Measurements from ENCODE around the gene ZDHHC19. TPM values are rescaled to one million over a fixed set of nuclear protein-coding genes. Genes with fewer than 3 reads are reported as not detected.

Gene ZDHHC19
- total and polyA plus RNA-seq, 5 donors from 2014 or later, result not detected

DNA sequence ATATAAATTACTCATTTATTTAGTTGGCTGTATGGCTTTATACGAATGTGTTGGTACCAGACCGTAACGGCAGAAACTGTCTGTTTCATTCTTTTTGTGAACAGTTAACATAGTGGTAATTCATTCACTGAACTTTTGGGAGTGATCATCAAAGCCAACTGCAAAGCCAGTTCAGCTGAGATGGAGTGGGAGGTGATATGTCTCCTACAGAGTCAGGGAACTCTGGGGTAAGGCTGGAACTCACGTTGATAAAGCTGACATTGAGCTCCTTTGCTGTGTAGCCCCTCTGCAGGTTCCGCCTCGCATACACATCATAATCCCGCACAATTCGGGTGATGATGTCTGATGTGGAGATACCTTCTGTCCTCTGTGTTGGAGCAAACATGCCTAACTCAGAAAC lies 30.5 kb upstream of the ZDHHC19 start:
- Histone ChIP-seq H3K27ac (ENCODE audit: insufficient read depth, low read length, poor library complexity, severe bottlenecking) (no peak overlapping the region), H3K9me3 (ENCODE audit: control insufficient read depth in 2 of 2, low read length in 2 of 2) (no peaks in the 10 kb centered on the region), H3K36me3 (ENCODE audit: control insufficient read depth, insufficient read depth, low read length) (peaks cover 71% of the 10 kb centered on the region), H3K4me1 (ENCODE audit: control insufficient read depth, insufficient read depth, low read length, poor library complexity, severe bottlenecking) (no peaks in the 10 kb centered on the region), H3K4me3 (ENCODE audit: low read depth, low read length) (no peak overlapping the region), H3K27me3 (ENCODE audit: control insufficient read depth, insufficient read depth, low read length) (no peaks in the 10 kb centered on the region)
- no peak for DNase-seq
- peaks cover 49% of the 10 kb centered on the region for H3K36me3 Mint-ChIP-seq
- ATAC-seq (ENCODE audit: low read depth in 2 of 2), result no peak
- H3K27ac Mint-ChIP-seq, result no peak overlapping the region
- H3K9me3 Mint-ChIP-seq, result peaks cover 0 to 3% (median 0%) of the 10 kb centered on the region in 7 donors
- no peak overlapping the region for H3K4me3 Mint-ChIP-seq
- H3K27me3 Mint-ChIP-seq, result no peaks in the 10 kb centered on the region
- H3K4me1 Mint-ChIP-seq, result no peaks in the 10 kb centered on the region

DNA sequence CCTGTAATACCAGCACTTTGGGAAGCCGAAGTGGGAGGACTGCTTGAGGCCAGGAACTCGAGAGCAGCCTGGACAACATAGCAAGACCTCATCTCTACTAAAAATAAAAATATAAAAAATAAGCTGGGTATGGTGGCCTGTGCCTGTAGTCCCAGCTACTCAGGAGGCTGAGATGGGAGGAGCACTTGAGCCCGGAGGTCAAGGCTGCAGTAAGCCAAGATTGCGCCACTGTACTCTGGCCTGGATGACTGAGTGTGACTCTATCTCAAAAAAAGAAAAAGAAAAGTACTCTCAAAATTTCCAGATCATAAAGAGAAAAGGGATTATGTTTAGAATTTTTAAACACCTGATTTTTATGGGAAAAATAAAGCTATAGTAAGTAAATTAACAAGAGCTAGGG lies 29.2 kb upstream of the ZDHHC19 start:
- Histone ChIP-seq H3K27me3 (ENCODE audit: control insufficient read depth, insufficient read depth, low read length) (no peaks in the 10 kb centered on the region), H3K4me1 (ENCODE audit: control insufficient read depth, insufficient read depth, low read length, poor library complexity, severe bottlenecking) (no peaks in the 10 kb centered on the region), H3K9me3 (ENCODE audit: control insufficient read depth in 2 of 2, low read length in 2 of 2) (no peaks in the 10 kb centered on the region), H3K4me3 (ENCODE audit: low read depth, low read length) (no peak overlapping the region), H3K27ac (ENCODE audit: insufficient read depth, low read length, poor library complexity, severe bottlenecking) (no peak overlapping the region), H3K36me3 (ENCODE audit: control insufficient read depth, insufficient read depth, low read length) (peaks cover 59% of the 10 kb centered on the region)
- no peak for DNase-seq
- Mint-ChIP-seq H3K27me3 (no peaks in the 10 kb centered on the region), H3K4me3 (no peak overlapping the region), H3K27ac (no peak overlapping the region), H3K36me3 (peaks cover 45% of the 10 kb centered on the region), H3K4me1 (no peaks in the 10 kb centered on the region), H3K9me3 (peaks cover 0 to 3% (median 0%) of the 10 kb centered on the region in 7 donors)
- ATAC-seq (ENCODE audit: low read depth in 2 of 2), result no peak

DNA sequence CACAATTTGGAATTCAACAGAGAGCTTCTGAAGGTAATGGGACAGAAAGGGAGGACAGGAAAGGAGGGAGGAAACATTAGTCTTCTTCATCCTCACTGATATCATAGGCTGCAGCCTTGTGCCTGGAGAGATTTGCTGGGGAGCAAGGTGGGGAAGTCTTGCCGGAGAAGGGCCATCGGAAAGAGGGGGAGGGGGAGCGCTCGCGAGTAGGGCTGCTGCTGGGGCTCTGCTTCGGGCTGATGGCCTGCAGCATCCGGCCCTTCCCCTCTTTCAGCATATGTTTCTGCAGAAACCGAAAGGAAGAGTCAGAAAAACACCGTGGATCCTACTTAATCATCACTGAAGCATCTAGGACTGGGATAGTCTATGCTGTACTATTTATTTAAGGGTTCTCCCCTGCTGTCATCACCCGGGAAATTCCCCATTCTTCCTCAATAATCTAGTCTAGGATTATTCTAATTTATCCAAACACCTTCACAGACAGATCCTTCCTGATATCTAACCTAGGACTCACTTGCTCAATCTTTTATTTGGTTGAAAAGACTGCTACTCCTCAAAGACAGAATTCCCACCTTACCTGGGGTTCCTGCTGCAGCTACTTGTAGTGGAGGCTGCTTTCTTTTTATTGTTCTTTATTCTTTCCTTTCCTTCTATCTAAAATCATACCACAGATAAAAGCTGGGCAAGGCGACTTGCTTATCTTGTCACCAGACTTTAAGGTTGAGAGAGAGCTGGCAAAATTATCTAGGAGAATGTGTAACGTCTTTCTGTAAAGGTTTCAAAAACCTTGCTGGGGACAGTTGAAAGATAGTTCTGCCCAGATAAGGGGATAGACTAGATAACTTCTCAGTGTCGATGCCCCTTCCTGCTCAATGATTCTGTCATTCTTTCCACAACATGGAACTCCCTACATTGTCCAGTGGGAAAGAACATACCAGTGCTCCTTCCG lies 27.7 kb upstream of the ZDHHC19 start:
- H3K36me3 Mint-ChIP-seq, result peaks cover 42% of the 10 kb centered on the region
- H3K9me3 Mint-ChIP-seq, result peaks cover 0 to 3% (median 0%) of the 10 kb centered on the region in 7 donors

DNA sequence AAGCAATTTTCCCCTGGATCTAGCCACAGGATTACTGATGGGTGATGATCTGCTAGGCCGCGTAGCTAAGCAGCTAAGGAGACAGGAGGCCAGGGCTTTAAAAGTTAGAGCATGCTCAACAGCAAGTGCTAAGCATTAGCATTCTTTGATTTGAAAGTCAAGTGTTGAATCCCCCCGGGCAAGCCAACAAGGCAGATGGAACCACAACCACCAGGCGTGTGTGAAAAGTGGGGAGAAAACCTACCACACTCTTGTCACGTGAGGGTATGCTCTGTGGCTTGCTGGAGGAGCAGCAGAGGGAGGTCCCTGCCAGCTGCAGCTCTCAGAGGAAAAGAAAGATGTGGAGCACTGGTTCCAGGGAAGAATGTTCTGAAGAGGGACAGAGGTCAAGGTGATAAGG lies 26.0 kb upstream of the ZDHHC19 start:
- Mint-ChIP-seq H3K36me3 (peaks cover 38% of the 10 kb centered on the region), H3K27me3 (no peaks in the 10 kb centered on the region), H3K4me1 (peaks cover 0 to 4% (median 0%) of the 10 kb centered on the region in 4 donors), H3K9me3 (peaks cover 0 to 3% (median 0%) of the 10 kb centered on the region in 7 donors), H3K4me3 (no peak overlapping the region), H3K27ac (no peak overlapping the region)
- H3K4me1 ChIP-seq (ENCODE audit: control insufficient read depth, insufficient read depth, low read length, poor library complexity, severe bottlenecking), result no peaks in the 10 kb centered on the region
- DNase-seq, result no peak
- H3K4me3 ChIP-seq (ENCODE audit: low read depth, low read length), result no peak overlapping the region
- no peaks in the 10 kb centered on the region for H3K27me3 ChIP-seq (ENCODE audit: control insufficient read depth, insufficient read depth, low read length)
- peaks cover 50% of the 10 kb centered on the region for H3K36me3 ChIP-seq (ENCODE audit: control insufficient read depth, insufficient read depth, low read length)
- ATAC-seq (ENCODE audit: low read depth in 2 of 2), result no peak
- H3K9me3 ChIP-seq (ENCODE audit: control insufficient read depth in 2 of 2, low read length in 2 of 2), result no peaks in the 10 kb centered on the region
- no peak overlapping the region for H3K27ac ChIP-seq (ENCODE audit: insufficient read depth, low read length, poor library complexity, severe bottlenecking)

More for the DNA sequence above, 27.7 kb upstream of the ZDHHC19 start:
- Mint-ChIP-seq H3K4me1 (no peaks in the 10 kb centered on the region), H3K27ac (peak overlapping the region in 1 of 3 donors; percentile 42), H3K4me3 (no peak overlapping the region), H3K27me3 (no peaks in the 10 kb centered on the region)
- Histone ChIP-seq H3K9me3 (ENCODE audit: control insufficient read depth in 2 of 2, low read length in 2 of 2) (no peaks in the 10 kb centered on the region), H3K4me1 (ENCODE audit: control insufficient read depth, insufficient read depth, low read length, poor library complexity, severe bottlenecking) (no peaks in the 10 kb centered on the region), H3K4me3 (ENCODE audit: low read depth, low read length) (no peak overlapping the region), H3K27ac (ENCODE audit: insufficient read depth, low read length, poor library complexity, severe bottlenecking) (no peak overlapping the region), H3K27me3 (ENCODE audit: control insufficient read depth, insufficient read depth, low read length) (no peaks in the 10 kb centered on the region), H3K36me3 (ENCODE audit: control insufficient read depth, insufficient read depth, low read length) (peaks cover 57% of the 10 kb centered on the region)
- DNase-seq, result no peak
- ATAC-seq (ENCODE audit: low read depth in 2 of 2), result no peak

DNA sequence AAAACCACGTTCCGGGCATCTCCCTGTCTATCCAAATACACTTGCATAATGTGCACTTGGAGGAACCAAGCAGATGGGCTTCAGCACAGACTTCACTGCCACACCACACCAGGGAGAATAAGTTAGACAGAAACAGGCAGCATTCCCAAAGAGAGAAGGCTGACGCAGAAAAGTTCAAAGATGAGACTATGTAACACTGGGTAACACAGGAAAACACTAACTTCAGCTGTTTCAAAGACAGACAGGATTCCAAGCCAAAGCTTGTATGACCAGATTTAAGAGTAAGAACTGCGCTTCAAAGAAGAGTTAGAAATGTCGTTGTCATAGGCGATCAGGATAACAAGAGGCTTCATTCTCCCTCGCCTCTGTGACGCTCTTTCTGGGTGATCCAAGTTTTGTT lies 25.0 kb upstream of the ZDHHC19 start:
- Mint-ChIP-seq H3K27me3 (no peaks in the 10 kb centered on the region), H3K27ac (peak overlapping the region in 2 of 3 donors; percentile 68 to 84), H3K4me1 (peaks cover 0 to 5% (median 0%) of the 10 kb centered on the region in 4 donors), H3K9me3 (peaks cover 0 to 3% (median 0%) of the 10 kb centered on the region in 7 donors), H3K36me3 (peaks cover 28% of the 10 kb centered on the region), H3K4me3 (no peak overlapping the region)
- Histone ChIP-seq H3K9me3 (ENCODE audit: control insufficient read depth in 2 of 2, low read length in 2 of 2) (no peaks in the 10 kb centered on the region), H3K27ac (ENCODE audit: insufficient read depth, low read length, poor library complexity, severe bottlenecking) (no peak overlapping the region), H3K4me3 (ENCODE audit: low read depth, low read length) (no peak overlapping the region), H3K27me3 (ENCODE audit: control insufficient read depth, insufficient read depth, low read length) (no peaks in the 10 kb centered on the region), H3K36me3 (ENCODE audit: control insufficient read depth, insufficient read depth, low read length) (peaks cover 40% of the 10 kb centered on the region), H3K4me1 (ENCODE audit: control insufficient read depth, insufficient read depth, low read length, poor library complexity, severe bottlenecking) (no peaks in the 10 kb centered on the region)
- DNase-seq (no peak), ATAC-seq (ENCODE audit: low read depth in 2 of 2) (no peak)

DNA sequence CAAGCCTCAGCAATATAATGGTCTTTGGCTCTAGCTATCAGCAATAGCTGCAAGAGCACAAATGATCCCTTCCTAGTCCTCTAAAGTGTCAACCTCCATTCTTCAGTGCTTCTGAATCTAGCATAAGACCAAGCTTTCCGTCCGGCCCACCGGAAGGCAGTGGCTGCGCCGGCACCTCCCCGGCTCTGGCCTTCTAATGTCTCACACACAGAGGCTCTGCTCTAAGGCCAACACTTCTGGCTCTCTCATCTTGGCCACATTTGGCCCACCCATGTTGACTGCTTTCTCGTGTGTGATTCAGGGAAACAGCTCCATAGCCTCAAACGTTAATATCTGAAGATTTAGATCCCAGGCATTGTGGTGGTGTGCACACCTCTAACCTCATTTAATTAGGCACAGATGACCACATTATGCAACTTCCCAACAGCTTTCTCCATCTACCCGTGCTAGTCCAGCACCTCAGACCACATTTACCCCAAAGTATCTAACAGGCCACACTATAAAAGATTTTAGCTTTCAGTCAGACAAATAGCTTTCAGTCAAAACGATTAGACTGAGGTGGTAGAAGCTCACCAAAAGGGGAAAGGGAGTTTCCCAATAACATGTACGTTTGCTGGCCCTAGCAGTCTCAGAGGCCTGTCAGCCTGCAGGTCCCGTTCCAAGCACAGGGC lies 24.4 kb upstream of the ZDHHC19 start:
- Mint-ChIP-seq H3K4me1 (peaks cover 0 to 6% (median 0%) of the 10 kb centered on the region in 4 donors), H3K36me3 (peaks cover 28% of the 10 kb centered on the region), H3K27ac (peak overlapping the region; percentile 17 to 84 (median 60)), H3K9me3 (peaks cover 0 to 3% (median 0%) of the 10 kb centered on the region in 7 donors), H3K4me3 (no peak overlapping the region), H3K27me3 (no peaks in the 10 kb centered on the region)
- no peak overlapping the region for H3K27ac ChIP-seq (ENCODE audit: insufficient read depth, low read length, poor library complexity, severe bottlenecking)
- ATAC-seq (ENCODE audit: low read depth in 2 of 2) (no peak), DNase-seq (no peak)
- no peaks in the 10 kb centered on the region for H3K27me3 ChIP-seq (ENCODE audit: control insufficient read depth, insufficient read depth, low read length)
- H3K4me3 ChIP-seq (ENCODE audit: low read depth, low read length), result no peak overlapping the region
- no peaks in the 10 kb centered on the region for H3K9me3 ChIP-seq (ENCODE audit: control insufficient read depth in 2 of 2, low read length in 2 of 2)
- peaks cover 36% of the 10 kb centered on the region for H3K36me3 ChIP-seq (ENCODE audit: control insufficient read depth, insufficient read depth, low read length)
- H3K4me1 ChIP-seq (ENCODE audit: control insufficient read depth, insufficient read depth, low read length, poor library complexity, severe bottlenecking), result no peaks in the 10 kb centered on the region

DNA sequence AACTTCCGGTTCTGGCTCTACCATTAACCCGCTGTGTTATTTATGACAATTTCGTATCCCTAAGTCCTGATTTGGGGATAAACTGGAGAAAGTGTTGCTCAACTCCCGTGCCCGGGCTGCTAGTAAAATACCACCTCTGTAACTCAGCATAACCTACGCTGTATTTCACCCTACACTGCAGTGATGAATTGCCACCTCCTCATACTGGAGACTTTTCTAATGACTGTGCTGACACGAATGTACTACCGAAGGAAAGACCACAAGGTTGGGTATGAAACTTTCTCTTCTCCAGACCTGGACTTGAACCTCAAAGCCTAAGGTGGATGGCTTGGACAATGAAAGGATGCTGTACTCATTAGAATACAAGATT lies 21.7 kb upstream of the ZDHHC19 start:
- no peaks in the 10 kb centered on the region for H3K4me1 ChIP-seq (ENCODE audit: control insufficient read depth, insufficient read depth, low read length, poor library complexity, severe bottlenecking)
- Mint-ChIP-seq H3K4me1 (peaks cover 0 to 6% (median 0%) of the 10 kb centered on the region in 4 donors), H3K4me3 (no peak overlapping the region), H3K9me3 (no peaks in the 10 kb centered on the region), H3K27me3 (no peaks in the 10 kb centered on the region), H3K36me3 (peaks cover 11% of the 10 kb centered on the region), H3K27ac (no peak overlapping the region)
- no peak for ATAC-seq (ENCODE audit: low read depth in 2 of 2)
- H3K9me3 ChIP-seq (ENCODE audit: control insufficient read depth in 2 of 2, low read length in 2 of 2), result no peaks in the 10 kb centered on the region
- H3K4me3 ChIP-seq (ENCODE audit: low read depth, low read length), result no peak overlapping the region
- DNase-seq, result no peak
- H3K27me3 ChIP-seq (ENCODE audit: control insufficient read depth, insufficient read depth, low read length), result no peaks in the 10 kb centered on the region
- H3K27ac ChIP-seq (ENCODE audit: insufficient read depth, low read length, poor library complexity, severe bottlenecking), result no peak overlapping the region
- H3K36me3 ChIP-seq (ENCODE audit: control insufficient read depth, insufficient read depth, low read length), result peaks cover 11% of the 10 kb centered on the region
